Vagina (tissue), 2 donors: ENCODE measurements around the gene EME1. TPM values are rescaled to one million over a fixed set of nuclear protein-coding genes. Genes with fewer than 3 reads are reported as not detected.
A peak's percentile ranks its signal among the peaks of the same experiment; 100 is the strongest.

Experiments
- DNase-seq, 2 donors: peaks; one replicate each; pipeline ENCODE4 v3.0.0-alpha.2; 2017; ENCODE audit errors: extremely low spot score in 2 of 2
- H3K27ac ChIP-seq: fragments of 200-600 bp; sonication (generic); one replicate; pipeline ENCODE4 v1.5.1; 2019
- H3K27me3 ChIP-seq: fragments of 200-600 bp; sonication (generic); one replicate; pipeline ENCODE4 v1.5.1; 2019
- H3K36me3 ChIP-seq, 2 donors: fragments of 200-600 bp; sonication (generic); one replicate each; pipeline ENCODE4 v1.5.1; 2017 to 2019
- H3K4me1 ChIP-seq: fragments of 200-600 bp; sonication (generic); one replicate; pipeline ENCODE4 v1.5.1; 2019
- H3K4me3 ChIP-seq, 2 donors: fragments of 200-600 bp; sonication (generic); 1 replicate in 1 of 2; 2 replicates in 1 of 2; pipeline ENCODE4 v1.5.1; 2016 to 2019
- H3K9me3 ChIP-seq: fragments of 200-600 bp; sonication (generic); one replicate; pipeline ENCODE4 v1.5.1; 2019
- POLR2A ChIP-seq, 2 donors: fragments of 450-650 bp; IDR thresholded peaks; one replicate each; pipeline ENCODE4 v1.6.1; 2017; ENCODE audit warnings: antibody characterized with exemption in 2 of 2, mild to moderate bottlenecking in 2 of 2, moderate library complexity in 2 of 2
- POLR2AphosphoS5 ChIP-seq, 2 donors: sonication (generic); formaldehyde crosslinking; IDR thresholded peaks; one replicate each; pipeline ENCODE4 v1.9.0; 2017; ENCODE audit warnings: antibody characterized with exemption in 2 of 2, mild to moderate bottlenecking in 2 of 2, low read depth in 1 of 2; ENCODE audit not compliant: insufficient read depth in 1 of 2
- intact Hi-C: fragments of 100-400 bp; cut with DNase I; formaldehyde crosslinking; loops from one replicate; pipeline ENCODE4 v1.15.1; 2023
- total RNA-seq: library from RNA; depleted of rRNA; stranded (reverse); fragments of >200 nt; gene quantifications from one replicate; pipeline ENCODE4 v1.2.3, GENCODE V29; 2016
- TF ChIP-seq, protein P1 (sequence below), 3 experiments: fragments of 450-650 bp in 2 of 3; fragments of 200-600 bp in 1 of 3; sonication (generic) in 1 of 3; IDR thresholded peaks; one replicate each; pipeline ENCODE4 v1.5.1; 2017 to 2019; ENCODE audit warnings: antibody characterized with exemption in 3 of 3, mild to moderate bottlenecking in 2 of 3, moderate library complexity in 2 of 3

The EME1 gene
- total RNA-seq, 1 donor from 2014 or later: 2.9 TPM

DNA sequence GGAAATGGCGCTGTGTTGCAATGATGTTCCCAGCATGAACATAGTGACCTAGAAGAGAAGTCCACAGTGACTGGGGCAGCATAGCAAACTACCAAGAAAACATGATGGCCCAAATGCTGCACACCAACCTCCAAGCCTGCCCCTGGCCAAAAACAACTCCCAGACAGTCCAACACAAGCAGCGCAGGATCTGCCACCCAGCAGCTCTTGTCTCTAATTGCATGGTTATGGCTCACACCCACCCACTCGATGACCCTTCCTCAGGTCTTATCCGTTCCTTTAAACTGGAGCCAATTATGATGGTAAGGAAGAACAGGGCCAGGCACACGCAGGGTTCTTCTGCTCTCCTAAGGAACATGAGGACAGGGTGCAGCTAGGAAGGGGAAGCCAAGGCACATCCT, 3.0 kb upstream of the EME1 start:
- TF ChIP-seq, protein P1, sequence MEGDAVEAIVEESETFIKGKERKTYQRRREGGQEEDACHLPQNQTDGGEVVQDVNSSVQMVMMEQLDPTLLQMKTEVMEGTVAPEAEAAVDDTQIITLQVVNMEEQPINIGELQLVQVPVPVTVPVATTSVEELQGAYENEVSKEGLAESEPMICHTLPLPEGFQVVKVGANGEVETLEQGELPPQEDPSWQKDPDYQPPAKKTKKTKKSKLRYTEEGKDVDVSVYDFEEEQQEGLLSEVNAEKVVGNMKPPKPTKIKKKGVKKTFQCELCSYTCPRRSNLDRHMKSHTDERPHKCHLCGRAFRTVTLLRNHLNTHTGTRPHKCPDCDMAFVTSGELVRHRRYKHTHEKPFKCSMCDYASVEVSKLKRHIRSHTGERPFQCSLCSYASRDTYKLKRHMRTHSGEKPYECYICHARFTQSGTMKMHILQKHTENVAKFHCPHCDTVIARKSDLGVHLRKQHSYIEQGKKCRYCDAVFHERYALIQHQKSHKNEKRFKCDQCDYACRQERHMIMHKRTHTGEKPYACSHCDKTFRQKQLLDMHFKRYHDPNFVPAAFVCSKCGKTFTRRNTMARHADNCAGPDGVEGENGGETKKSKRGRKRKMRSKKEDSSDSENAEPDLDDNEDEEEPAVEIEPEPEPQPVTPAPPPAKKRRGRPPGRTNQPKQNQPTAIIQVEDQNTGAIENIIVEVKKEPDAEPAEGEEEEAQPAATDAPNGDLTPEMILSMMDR (IDR thresholded peaks at IDR 0.05): no peak
- TF ChIP-seq POLR2A (IDR thresholded peaks at IDR 0.05): no peak
- no peak for TF ChIP-seq POLR2AphosphoS5 (IDR thresholded peaks at IDR 0.05; ENCODE audit: insufficient read depth in 1 of 2, low read depth in 1 of 2)
- intact Hi-C loops: no loop called here
- H3K36me3 ChIP-seq: peaks cover 0 to 46% of the 10 kb centered on the region in 2 donors
- no peaks in the 10 kb centered on the region for H3K9me3 ChIP-seq
- H3K27me3 ChIP-seq: no peaks in the 10 kb centered on the region
- DNase-seq: no peak
- H3K4me1 ChIP-seq: peaks cover 25% of the 10 kb centered on the region
- no peak overlapping the region for H3K4me3 ChIP-seq
- H3K27ac ChIP-seq: no peak overlapping the region

DNA sequence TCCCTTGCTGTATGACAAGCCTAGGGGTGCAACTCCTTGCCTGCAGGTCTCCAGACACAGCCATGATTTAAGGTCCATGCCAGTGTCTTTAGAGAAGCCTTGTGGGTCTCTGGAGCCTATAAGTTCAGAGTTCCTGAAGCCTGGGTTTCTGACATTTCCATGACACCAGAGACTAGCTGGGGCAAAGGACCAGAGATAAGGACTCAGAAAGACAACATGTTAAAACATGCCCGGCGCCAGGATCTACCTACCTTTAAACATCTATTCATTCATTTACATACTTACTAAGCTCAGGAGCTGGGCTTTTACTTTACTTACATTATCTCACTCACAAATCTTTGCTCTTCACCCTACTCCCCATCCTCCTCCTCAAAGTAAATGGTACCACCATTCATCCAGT, 1.5 kb upstream of the EME1 start:
- H3K36me3 ChIP-seq: peaks cover 0 to 41% of the 10 kb centered on the region in 2 donors
- H3K27me3 ChIP-seq: no peaks in the 10 kb centered on the region
- peaks cover 25% of the 10 kb centered on the region for H3K4me1 ChIP-seq
- DNase-seq: no peak
- intact Hi-C loops: no loop called here
- TF ChIP-seq, protein P1 (IDR thresholded peaks at IDR 0.05): no peak
- TF ChIP-seq POLR2A (IDR thresholded peaks at IDR 0.05) (no peak), POLR2AphosphoS5 (IDR thresholded peaks at IDR 0.05; ENCODE audit: insufficient read depth in 1 of 2, low read depth in 1 of 2) (no peak)
- no peak overlapping the region for H3K27ac ChIP-seq
- no peak overlapping the region for H3K4me3 ChIP-seq
- no peaks in the 10 kb centered on the region for H3K9me3 ChIP-seq

DNA sequence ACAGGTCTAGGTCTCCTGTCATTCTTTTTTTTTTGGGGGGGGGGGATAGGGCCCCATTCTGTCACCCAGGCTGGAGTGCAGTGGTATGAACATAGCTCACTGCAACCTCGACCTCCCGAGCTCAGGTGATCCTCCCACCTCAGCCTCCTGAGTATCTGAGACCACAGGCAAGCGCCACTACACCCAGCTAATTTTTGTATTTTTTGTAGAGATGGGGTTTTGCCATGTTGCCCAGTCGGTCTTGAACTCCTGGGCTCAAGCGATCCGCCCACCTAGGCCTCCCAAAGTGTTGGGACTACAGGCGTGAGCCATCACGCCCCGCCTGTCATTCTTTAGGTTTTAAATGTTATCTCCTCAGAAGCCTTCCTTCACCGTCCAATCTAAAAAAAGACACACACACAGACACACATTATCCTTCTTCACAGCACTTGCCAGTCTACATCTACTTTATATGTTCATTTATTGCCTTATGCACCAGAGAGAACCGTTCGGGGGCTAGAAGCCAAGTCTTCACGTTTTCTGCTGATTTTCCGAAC, 739 bp upstream of the EME1 start:
- DNase-seq: no peak
- Histone ChIP-seq H3K36me3 (peaks cover 0 to 33% of the 10 kb centered on the region in 2 donors), H3K27ac (peak overlapping the region; percentile 94), H3K9me3 (no peaks in the 10 kb centered on the region), H3K4me3 (peak overlapping the region; percentile 73 to 78), H3K4me1 (peaks cover 25% of the 10 kb centered on the region), H3K27me3 (no peaks in the 10 kb centered on the region)
- intact Hi-C loops: no loop called here
- TF ChIP-seq, protein P1 (IDR thresholded peaks at IDR 0.05): no peak
- no peak for TF ChIP-seq POLR2A (IDR thresholded peaks at IDR 0.05)

DNA sequence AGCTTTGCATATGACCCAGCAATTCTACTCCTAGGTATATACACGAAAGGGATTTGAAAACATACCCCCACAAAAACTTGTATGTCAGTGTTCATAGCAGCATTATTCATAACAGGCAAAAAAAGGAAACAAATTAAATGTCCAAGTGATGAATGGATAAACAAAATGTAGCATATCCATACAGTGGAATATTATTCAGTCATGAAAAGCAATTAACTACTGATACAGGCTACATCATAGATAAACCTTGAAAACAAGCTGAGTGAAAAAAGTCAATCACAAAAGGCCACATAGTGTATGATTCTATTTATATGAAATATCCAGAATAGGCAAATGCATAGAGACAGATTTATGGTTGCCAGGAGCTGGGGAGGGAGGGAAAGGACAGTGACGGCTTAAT, 676 bp downstream of the EME1 start:
- Histone ChIP-seq H3K9me3 (no peaks in the 10 kb centered on the region), H3K4me1 (peaks cover 25% of the 10 kb centered on the region), H3K27me3 (no peaks in the 10 kb centered on the region), H3K4me3 (peak overlapping the region in 1 of 2 donors; percentile 73), H3K27ac (no peak overlapping the region), H3K36me3 (peaks cover 0 to 19% of the 10 kb centered on the region in 2 donors)
- intact Hi-C loops: no loop called here
- no peak for DNase-seq
- TF ChIP-seq POLR2A (IDR thresholded peaks at IDR 0.05) (no peak), POLR2AphosphoS5 (IDR thresholded peaks at IDR 0.05; ENCODE audit: insufficient read depth in 1 of 2, low read depth in 1 of 2) (no peak)
- TF ChIP-seq, protein P1 (IDR thresholded peaks at IDR 0.05): no peak

DNA sequence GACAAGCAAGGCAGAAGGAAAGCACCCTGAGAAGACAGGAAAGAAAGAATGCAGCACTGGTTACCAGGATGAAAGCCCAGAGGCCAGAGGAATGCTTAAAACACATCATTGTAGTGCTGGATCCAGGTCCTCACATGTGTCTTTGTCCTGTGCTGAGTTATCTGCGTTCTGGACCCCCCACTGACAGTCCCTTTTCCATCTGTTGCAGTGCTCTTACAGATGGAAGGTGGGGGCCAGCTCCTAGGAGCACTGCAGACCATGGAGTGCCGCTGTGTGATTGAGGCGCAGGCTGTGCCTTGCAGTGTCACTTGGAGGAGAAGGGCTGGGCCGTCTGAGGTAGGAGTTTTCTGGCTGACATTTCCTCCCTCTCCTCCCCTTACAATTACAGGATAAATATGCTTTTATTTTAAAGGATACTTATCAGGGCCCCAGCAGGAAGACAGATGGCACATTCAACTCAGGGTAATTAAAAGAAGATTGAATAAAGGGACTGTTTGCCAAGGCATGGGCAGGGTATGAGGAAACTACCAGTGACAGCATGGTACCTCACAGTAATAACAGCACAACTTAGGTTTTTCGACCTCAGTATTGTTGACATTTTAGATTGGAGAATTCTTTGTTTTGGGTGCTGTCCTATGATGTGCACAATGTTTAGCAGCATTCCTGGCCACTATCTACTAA, 3.0 kb downstream of the EME1 start:
- no peaks in the 10 kb centered on the region for H3K27me3 ChIP-seq
- TF ChIP-seq, protein P1 (IDR thresholded peaks at IDR 0.05): no peak
- TF ChIP-seq POLR2A (IDR thresholded peaks at IDR 0.05): no peak
- TF ChIP-seq POLR2AphosphoS5 (IDR thresholded peaks at IDR 0.05; ENCODE audit: insufficient read depth in 1 of 2, low read depth in 1 of 2): no peak
- H3K9me3 ChIP-seq: no peaks in the 10 kb centered on the region
- peaks cover 22% of the 10 kb centered on the region for H3K4me1 ChIP-seq
- no peak for DNase-seq
- peaks cover 0 to 6% of the 10 kb centered on the region in 2 donors for H3K36me3 ChIP-seq
- no peak overlapping the region for H3K27ac ChIP-seq
- no peak overlapping the region for H3K4me3 ChIP-seq
- intact Hi-C loops: no loop called here
